Heart right ventricle (tissue), 16 donors: ENCODE data around the gene STRA6. TPM values are rescaled to one million over a fixed set of nuclear protein-coding genes. Genes with fewer than 3 reads are reported as not detected.
A peak's percentile ranks its signal among the peaks of the same experiment; 100 is the strongest.

Experiments used
- ATAC-seq, 8 donors: fragments of 200-7000 bp; cut with Tn5 transposase; one replicate each; pipeline ENCODE4 v1.9.1; 2020; ENCODE audit warnings: mild to moderate bottlenecking in 8 of 8, moderate library complexity in 8 of 8, moderate number of reproducible peaks in 1 of 8
- DNase-seq, 2 donors: peaks; one replicate each; pipeline ENCODE4 v3.0.0-alpha.2; 2020
- H3K27ac ChIP-seq, 10 donors: fragments of 200-600 bp; sonication (generic) in 2 of 10; one replicate each; pipeline versions ENCODE4 v1.5.0 to v1.8.0; 2020 to 2022; ENCODE audit warnings: mild to moderate bottlenecking in 3 of 10
- H3K27me3 ChIP-seq, 7 donors: fragments of 200-600 bp; one replicate each; pipeline ENCODE4 v1.8.0; 2021 to 2022; ENCODE audit warnings: mild to moderate bottlenecking in 2 of 7
- H3K36me3 ChIP-seq, 9 donors: fragments of 200-600 bp; sonication (generic) in 1 of 9; one replicate each; pipeline versions ENCODE4 v1.5.0 to v1.8.0; 2020 to 2022; ENCODE audit warnings: mild to moderate bottlenecking in 2 of 9
- H3K4me1 ChIP-seq, 9 donors: fragments of 200-600 bp; sonication (generic) in 1 of 9; one replicate each; pipeline versions ENCODE4 v1.5.0 to v1.8.0; 2020 to 2022; ENCODE audit warnings: mild to moderate bottlenecking in 4 of 9
- H3K4me3 ChIP-seq, 10 donors: fragments of 200-600 bp; sonication (generic) in 2 of 10; one replicate each; pipeline versions ENCODE4 v1.5.0 to v1.8.0; 2020 to 2022; ENCODE audit warnings: mild to moderate bottlenecking in 7 of 10, moderate library complexity in 2 of 10
- H3K9me3 ChIP-seq, 11 donors: fragments of 200-600 bp in 10 of 11; sonication (generic) in 2 of 11; one replicate each; pipeline versions ENCODE4 v1.5.0 to v1.8.0; 2013 to 2022; ENCODE audit warnings: mild to moderate bottlenecking in 2 of 11, control low read depth in 1 of 11, moderate library complexity in 1 of 11
- CTCF ChIP-seq, 9 donors: fragments of 200-600 bp; sonication (generic) in 2 of 9; IDR thresholded peaks; one replicate each; pipeline versions ENCODE4 v1.5.0 to v1.8.0; 2021 to 2022; ENCODE audit warnings: antibody characterized with exemption in 9 of 9, mild to moderate bottlenecking in 5 of 9, moderate library complexity in 1 of 9
- WGBS, 2 donors: extraction: QIAGEN DNeasy Blood & Tissue Kit; methylation state at CpG; one replicate each; pipeline ENCODE4 v1.1.7; 2013; ENCODE audit warnings: inconsistent platforms in 1 of 2; 5-methylcytosine and 5-hydroxymethylcytosine counted together
- intact Hi-C, 10 donors: fragments of 100-400 bp; cut with DNase I; formaldehyde crosslinking; loops; one replicate each; pipeline versions ENCODE4 v1.11.1 to v1.14.2; 2022
- polyA plus RNA-seq, 2 donors: library from polyadenylated mRNA; stranded (reverse); fragments of 200-250 nt; gene quantifications; one replicate each; pipeline ENCODE4 v1.2.3, GENCODE V29; 2013
- total RNA-seq, 10 donors: library from RNA; stranded (reverse); fragmentation: NEBNext Ultra II Directional in 3 of 10; extraction: Animal tissue kit (Norgen Biotek cat#: 25700) in 3 of 10; gene quantifications; one replicate each; pipeline versions ENCODE4 v1.2.1 to v1.2.4, GENCODE V29; 2021 to 2023
- donor health status: Arrhythmogenic right ventricular cardiomyopathy.
- donor health status: ischemic (EF 13 %, LVEDD 7.1; RV severe dilation, severe dysfunction).
- donor health status: healthy with polysubstance abuse.
- donor health status: DM: no; HTN: yes; CAD: no.
- donor health status: DM: no; HTN: no; CAD: no.
- donor health status: ischemic (EF 25% LVEDD 6.9; RV normal size, moderate dysfunction).
- donor health status: ischemic (EF 25% LVEDD 5.7; RV mildly dilated, moderate dysfunction).
- donor health status: healthy.
- donor health status: DM: yes; HTN: yes; CAD: no.
- donor health status: Ischemic cardiomyopathy.
- donor health status: ischemic (EF 35%, LVEDD 5.7; RV mildly dilated, moderate dysfunction).
- donor health status: nonischemic (EF 11% LVEDD 7.7; RV severe dilation, severe dysfunction).
- donor health status: DM: yes; HTN: yes; CAD: no.
- donor health status: PGD.
- donor health status: ischemic (EF 29% LVEDD 5.4; RV normal size, mild dysfunction).
- donor health status: nonischemic (EF 23%, LVEDD 6.1; RV moderate dilation, normal function).

Gene STRA6
- total and polyA plus RNA-seq, 12 donors, result 0.03 to 0.21 (median 0.14) TPM; not detected in 8

- no peak for DNase-seq
- ATAC-seq, result no peak
- H3K4me1 ChIP-seq, result peaks cover 0 to 15% (median 0%) of the 10 kb centered on the region in 9 donors
- no peaks in the 10 kb centered on the region for H3K36me3 ChIP-seq
- intact Hi-C loops, result no loop called here
- no peaks in the 10 kb centered on the region for H3K9me3 ChIP-seq
- WGBS, 2 donors, result 94 to 96% methylated on average over 8 of the region's 8 CpGs
- H3K27me3 ChIP-seq, result peaks cover 0 to 11% (median 0%) of the 10 kb centered on the region in 7 donors
- no peak for TF ChIP-seq CTCF (IDR thresholded peaks at IDR 0.05)
- no peak overlapping the region for H3K4me3 ChIP-seq
- no peak overlapping the region for H3K27ac ChIP-seq
Observed at GRCh38 chr15:74215958-74216357, 13.4 kb upstream of the STRA6 start.

GRCh38 chr15:74214324-74215021 lies 11.9 kb upstream of the STRA6 start:
- H3K27me3 ChIP-seq, result peaks cover 0 to 11% (median 0%) of the 10 kb centered on the region in 7 donors
- H3K36me3 ChIP-seq, result no peaks in the 10 kb centered on the region
- ATAC-seq (no peak), DNase-seq (no peak)
- 76% methylated on average over 6 of the region's 6 CpGs for whole genome bisulfite sequencing, 2 donors
- H3K4me1 ChIP-seq, result peaks cover 0 to 26% (median 4%) of the 10 kb centered on the region in 9 donors
- no peaks in the 10 kb centered on the region for H3K9me3 ChIP-seq
- H3K4me3 ChIP-seq, result no peak overlapping the region
- intact Hi-C loops, result no loop called here
- TF ChIP-seq CTCF (IDR thresholded peaks at IDR 0.05), result no peak
- peak overlapping the region in 1 of 10 donors; percentile 50 for H3K27ac ChIP-seq

GRCh38 chr15:74213858-74214284 lies 11.3 kb upstream of the STRA6 start:
- no peak for TF ChIP-seq CTCF (IDR thresholded peaks at IDR 0.05)
- intact Hi-C loops, result no loop called here
- no peaks in the 10 kb centered on the region for H3K9me3 ChIP-seq
- no peak overlapping the region for H3K4me3 ChIP-seq
- peaks cover 0 to 27% (median 4%) of the 10 kb centered on the region in 9 donors for H3K4me1 ChIP-seq
- H3K27ac ChIP-seq, result peak overlapping the region in 1 of 10 donors; percentile 50
- 46 to 55% methylated on average over 7 of the region's 7 CpGs for WGBS, 2 donors
- H3K27me3 ChIP-seq, result peaks cover 0 to 11% (median 0%) of the 10 kb centered on the region in 7 donors
- ATAC-seq (peak in 4 of 8 donors; percentile 15 to 45 (median 30)), DNase-seq (peak in 1 of 2 donors; percentile 13)
- no peaks in the 10 kb centered on the region for H3K36me3 ChIP-seq

GRCh38 chr15:74212494-74212893 lies 9.9 kb upstream of the STRA6 start:
- intact Hi-C loops, result no loop called here
- no peak for ATAC-seq

More at GRCh38 chr15:74212494-74212893, 9.9 kb upstream of the STRA6 start:
- no peak for TF ChIP-seq CTCF (IDR thresholded peaks at IDR 0.05)
- Histone ChIP-seq H3K9me3 (no peaks in the 10 kb centered on the region), H3K4me3 (no peak overlapping the region), H3K36me3 (no peaks in the 10 kb centered on the region), H3K27ac (no peak overlapping the region), H3K27me3 (peaks cover 0 to 4% (median 0%) of the 10 kb centered on the region in 7 donors), H3K4me1 (peaks cover 0 to 27% (median 4%) of the 10 kb centered on the region in 9 donors)
- WGBS, 2 donors, result 90 to 92% methylated on average over 9 of the region's 9 CpGs
- DNase-seq, result no peak
